ENCODE measurements around the gene RRBP1.

RRBP1 gene

DNA sequence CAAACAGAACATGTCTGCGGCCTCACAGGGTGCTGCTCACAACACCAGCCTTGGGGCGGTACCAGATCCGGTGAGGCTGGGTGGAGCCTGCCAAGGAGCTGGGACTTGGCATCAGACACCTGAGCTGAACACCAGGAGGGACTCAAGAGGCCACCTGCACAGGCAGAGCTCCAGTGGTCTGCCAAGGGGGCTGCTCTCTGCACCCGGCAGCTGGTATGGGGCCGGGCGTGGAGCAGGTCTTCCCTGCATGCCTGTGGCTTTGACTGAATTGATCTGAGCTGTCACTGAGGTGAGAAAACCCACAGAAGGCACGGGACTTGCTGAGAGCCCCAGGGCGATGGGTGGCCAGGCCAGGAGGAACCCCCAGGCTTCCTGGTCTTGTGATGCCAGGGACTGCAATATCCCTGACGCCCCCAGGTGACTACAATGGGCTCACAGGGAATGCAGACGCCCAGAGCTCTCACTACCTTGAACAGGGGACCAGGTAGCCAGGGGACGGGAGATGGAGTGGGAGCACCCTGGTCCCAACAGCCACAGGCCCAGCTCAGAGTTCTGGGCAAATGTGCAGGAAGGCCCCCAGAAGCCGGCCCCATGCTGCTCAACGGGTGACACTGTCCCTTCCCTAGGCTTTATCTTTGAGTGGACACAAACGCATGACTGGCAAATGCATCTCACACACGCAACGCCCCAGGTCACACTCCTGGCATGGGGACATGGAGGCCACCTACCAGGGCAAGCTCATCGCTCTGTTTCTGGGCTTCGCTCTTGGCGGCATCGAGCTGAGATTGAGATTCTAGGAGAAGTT, 64.0 kb downstream of the RRBP1 start:
- no peak for DNase-seq

GRCh38 chr20:17617212-17617867, 64.7 kb downstream of the RRBP1 start:
- no peak for DNase-seq

GRCh38 chr20:17616480-17617211, 65.4 kb downstream of the RRBP1 start:
- no peak for DNase-seq

DNA sequence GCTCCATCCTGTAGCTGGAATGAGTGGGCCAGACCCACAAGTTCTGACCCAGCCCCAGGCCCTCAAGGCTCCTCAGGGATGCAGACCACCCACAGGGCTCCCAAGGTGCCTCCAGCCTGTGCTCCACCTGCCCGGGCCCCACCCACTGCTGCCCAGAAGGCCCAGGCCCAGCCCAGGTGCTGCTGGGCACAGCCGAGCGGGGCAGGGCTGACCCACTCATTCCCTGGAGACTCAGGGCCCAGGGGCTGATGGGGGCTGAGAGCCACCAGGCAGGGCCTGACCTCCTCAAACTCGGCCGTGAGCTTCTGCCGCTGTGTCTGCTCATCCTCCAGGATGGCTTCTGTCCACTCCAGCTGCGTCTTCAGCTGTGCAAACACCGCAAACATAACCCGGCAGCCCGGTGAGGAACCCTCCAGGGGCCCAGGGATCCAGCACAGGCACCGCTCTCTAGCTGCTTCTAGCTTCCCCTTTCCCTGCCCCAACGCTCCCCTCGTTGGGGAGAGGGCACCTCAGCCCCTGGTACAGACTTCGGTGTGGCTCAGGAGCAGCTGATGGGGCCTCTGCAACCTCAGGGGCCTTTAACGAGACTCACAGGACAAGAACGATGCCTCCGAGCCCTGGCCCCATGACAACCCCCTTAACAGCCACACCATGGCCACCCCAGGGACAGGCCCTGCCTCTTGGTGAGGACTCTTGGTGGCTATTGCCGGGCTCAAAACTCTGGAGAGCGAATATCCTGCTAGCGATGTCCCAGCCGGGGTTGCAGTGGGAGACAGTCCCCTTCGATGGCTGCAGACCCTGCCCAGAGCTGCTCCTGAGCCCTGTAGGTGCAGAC, 66.2 kb downstream of the RRBP1 start:
- no peak for DNase-seq

GRCh38 chr20:17614812-17615644, 67.0 kb downstream of the RRBP1 start:
- DNase-seq, result no peak

DNA sequence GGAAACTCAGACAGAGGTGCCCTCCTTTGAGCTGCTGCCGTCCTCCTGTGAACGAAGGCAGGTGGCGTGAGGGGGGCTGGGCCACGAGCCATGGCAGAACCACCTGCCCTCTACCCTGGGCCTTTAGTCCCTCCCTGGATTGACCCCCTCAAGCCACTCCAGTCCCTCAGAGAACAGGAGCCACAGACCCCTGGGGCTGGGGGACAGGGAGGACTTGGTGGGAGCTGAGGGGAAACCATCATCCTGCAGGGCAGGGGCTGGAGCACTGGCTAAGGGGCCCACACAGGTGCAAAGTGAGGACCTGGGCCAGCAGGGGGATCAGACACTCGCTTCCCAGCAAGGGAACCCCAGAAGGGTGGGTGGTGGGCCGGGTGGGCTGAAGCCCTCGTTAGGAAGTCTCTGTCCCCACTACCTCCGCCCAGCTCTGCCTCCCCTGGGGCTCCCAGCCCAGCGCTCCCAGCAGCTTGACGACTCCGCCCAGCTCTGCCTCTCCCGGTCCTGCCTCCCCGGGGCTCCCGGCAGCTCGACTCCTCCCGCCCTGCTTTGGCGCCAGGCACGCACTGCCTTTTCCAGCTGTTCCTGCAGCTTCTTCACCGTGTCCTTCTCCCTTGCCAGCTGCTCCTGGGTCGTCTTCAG, 67.7 kb downstream of the RRBP1 start:
- peak; percentile 20 for DNase-seq

DNA sequence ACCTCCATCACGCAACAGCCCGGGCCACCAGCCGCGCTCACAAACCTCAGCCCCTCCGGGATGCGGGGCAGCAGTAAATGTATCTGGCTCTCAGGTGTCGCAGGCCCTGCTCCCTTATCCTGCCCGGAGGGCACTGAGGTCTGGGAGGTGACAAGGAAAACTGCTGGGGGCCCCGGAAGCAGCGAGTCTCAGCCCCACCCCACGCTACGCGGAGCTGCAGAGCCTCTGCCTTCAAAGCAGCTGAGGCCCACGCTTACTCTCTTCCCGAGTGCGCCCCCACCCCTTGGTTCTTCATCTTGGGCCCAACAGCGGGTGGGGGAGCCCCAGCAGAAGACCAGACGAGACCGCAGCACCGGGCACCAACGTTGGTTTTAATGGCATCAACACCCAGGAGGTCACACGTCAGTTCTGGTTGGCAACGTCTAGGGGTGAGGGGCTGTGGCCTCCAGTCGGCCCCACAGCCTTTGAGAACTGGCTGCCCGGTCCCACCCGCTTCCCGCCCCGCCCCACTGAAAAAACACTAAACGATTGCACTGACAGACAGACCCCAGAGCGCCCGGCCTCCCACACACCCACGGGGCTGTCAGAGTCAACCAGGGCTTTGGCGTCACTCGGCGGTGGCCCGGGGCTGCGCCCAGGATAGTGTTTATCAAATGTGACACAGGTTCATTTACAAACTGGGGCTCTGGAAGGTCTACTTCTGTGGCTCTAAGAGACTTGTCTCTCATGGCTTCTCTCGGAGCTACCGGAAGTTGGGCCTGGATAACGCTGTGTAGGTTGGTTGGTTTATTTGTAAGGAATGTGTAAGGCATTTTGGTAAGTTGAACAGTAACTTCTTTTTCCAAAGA, 68.5 kb downstream of the RRBP1 start:
- no peak for DNase-seq

DNA sequence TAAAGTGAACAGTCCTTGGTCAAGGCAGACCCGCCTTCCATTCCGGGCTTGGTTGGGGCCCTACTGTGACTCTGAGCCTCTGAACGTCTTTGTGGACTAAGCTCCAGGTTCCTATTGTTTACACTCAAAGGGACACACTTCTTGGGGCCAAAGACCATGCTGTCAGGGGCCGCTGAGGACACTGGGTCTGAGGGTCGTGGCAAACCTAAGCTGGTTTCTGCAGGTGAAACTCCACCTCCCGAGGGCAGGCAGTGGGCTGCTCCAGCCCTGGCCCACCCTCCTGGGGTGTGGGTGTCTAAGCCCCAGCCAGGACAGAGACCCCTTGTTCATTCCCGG, 69.1 kb downstream of the RRBP1 start:
- DNase-seq, result no peak

DNA sequence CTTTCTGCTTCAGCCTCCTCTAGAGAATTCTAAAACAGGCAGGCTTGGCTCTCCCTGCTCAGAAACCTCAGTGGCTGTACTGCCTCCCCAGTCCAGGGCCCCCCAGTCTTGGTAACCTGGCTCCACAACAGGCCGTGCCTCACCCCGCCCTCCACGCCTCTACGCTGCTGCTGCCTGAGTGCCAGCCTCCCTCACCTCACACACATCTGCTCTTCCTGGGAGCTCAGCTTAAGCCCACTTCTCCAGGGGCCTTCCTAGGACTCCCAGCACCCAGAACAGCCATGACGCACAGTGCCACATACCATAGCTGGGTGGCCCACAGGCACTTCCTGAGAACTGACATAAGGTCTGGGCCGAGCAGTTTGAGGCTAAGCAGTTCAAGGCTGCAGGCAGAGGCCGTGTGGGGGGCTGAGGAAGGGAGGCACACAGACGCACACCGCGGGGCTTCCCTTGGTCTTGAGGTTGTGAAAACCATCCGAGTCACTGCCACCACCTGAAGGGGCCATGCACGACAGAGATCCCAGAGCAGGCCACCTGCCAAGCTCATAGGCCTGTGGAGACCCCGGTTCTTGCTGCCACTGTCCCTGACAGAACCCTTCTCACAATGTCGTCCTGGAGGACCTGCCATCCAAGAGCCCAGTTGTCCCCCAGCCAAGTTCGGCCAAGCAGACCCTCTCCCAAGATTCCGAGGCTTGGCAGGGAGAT, 69.6 kb downstream of the RRBP1 start:
- DNase-seq, result no peak

DNA sequence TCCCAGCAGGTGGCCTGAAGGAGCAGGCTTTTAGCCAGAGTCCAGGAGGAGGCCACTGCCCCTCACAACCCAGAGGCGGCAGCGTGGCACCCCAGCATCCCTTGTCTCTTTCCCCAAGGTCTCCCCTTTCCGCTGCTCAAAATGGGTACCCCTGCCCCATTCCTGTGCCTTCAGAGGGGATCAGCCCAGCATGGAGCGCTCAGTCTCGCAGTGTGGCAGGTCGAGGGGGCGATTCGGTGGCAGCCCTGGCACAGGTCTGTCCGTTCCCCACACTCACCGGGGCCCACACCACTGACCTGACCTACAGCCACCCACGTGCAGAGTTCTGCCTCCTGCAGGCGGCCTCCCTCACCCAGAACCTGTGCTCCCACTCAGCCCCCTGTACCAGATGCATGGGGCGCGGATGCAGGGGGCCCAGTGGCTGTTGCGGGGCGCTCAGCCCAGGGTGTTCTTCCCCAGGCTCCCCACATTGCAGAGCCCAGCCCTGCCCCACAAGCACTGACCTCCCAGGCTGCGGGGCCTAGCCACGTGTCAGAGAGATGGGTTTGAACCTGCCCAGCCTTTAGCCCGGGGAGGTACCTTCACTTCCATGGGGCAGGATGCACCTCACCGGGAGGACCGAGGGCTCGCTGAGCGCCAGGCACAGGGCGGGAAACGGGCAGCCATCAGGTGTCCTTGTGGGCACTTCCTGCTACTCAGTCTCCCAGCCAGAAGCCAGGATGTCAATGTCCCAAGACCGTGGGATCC, 70.3 kb downstream of the RRBP1 start:
- no peak for DNase-seq

DNA sequence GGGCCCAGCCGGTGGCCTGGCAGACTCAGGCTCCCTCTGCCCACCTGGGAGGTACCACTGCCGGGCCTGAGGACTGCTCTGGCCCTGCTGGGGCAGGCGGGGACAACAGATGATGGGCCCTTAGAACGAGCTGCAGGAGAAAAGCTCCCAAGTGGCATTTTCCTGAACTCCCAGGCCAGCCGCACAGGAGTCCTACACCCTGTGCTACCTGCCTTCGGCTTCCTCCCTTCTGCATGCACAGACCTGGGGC, 70.8 kb downstream of the RRBP1 start:
- no peak for DNase-seq

DNA sequence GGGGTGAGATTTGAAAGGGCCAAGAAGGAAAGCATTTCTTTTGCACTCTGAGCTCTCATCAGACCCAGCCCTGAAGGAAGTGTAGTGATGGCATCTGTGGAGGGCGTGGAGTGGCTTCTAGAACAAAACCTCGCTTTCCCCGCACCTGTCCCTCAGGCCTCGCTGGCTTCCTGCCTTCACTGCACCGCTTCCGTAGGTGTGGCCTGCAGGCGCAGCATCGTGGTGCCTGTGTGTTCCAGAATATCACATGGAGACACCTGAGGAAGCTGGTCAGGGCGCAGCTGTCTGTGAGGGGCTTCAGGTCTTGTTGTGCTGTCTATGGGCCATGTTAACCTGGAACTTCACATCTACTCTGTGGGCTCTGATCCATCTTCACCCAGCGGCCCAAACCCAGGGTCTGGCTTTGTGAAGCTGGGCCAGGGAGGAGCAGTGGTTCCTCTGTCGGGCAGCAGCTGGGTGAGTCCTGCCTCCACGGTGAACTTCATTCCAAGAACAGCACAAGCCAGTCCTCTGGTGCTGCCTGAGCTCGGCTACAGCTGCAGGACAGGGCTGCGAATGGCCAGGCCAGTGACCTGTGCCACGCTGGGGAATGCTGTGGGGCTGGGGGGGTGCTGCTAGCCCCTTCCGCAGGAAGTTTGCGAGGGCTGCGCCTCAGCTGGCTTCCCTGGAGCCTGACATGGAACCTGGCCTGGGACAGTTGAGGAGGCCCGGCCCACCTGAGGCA, 71.3 kb downstream of the RRBP1 start:
- no peak for DNase-seq

- DNase-seq, result no peak
Measured at GRCh38 chr20:17609811-17610377, 72.1 kb downstream of the RRBP1 start.

GRCh38 chr20:17608701-17609497, 73.1 kb downstream of the RRBP1 start:
- no peak for DNase-seq

DNA sequence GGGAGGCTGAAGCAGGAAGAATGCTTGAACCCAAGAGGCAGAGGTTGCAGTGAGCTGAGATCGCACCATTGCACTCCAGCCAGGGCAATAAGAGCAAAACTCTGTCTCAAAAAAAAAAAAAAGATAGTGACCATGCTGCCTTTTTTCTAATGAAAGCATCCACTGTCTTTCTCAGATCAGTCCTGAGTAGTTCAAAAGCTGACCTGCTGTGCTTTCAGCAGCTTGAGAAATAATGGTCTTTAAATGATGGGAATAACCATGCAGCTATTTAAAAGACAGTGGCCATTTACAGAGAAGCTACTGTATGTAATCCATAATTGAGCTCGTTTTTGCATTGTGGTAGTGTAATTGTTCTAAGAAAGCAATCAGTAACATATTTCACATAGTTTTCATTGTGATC, 76.0 kb downstream of the RRBP1 start:
- no peak for DNase-seq

GRCh38 chr20:17605131-17605660, 76.8 kb downstream of the RRBP1 start:
- no peak for DNase-seq

- DNase-seq, result no peak
Measured at GRCh38 chr20:17602493-17602892, 79.5 kb downstream of the RRBP1 start.

All from DMS 273 treated with DMSO at 0.1 percent for 48 hours (cell line).